NCI-H2196 (cell line): ENCODE results near the gene UNC93A.
"Not testable (repeated sequence)": the region's sequence is repeated elsewhere in the genome, so short reads cannot be mapped to it uniquely, and the experiment has no call there.

Experiments
- DNase-seq: peaks from one replicate; lab custom pipeline; 2025; ENCODE audit not compliant: unreplicated experiment; lab: John Stamatoyannopoulos, UW

Gene UNC93A

DNA sequence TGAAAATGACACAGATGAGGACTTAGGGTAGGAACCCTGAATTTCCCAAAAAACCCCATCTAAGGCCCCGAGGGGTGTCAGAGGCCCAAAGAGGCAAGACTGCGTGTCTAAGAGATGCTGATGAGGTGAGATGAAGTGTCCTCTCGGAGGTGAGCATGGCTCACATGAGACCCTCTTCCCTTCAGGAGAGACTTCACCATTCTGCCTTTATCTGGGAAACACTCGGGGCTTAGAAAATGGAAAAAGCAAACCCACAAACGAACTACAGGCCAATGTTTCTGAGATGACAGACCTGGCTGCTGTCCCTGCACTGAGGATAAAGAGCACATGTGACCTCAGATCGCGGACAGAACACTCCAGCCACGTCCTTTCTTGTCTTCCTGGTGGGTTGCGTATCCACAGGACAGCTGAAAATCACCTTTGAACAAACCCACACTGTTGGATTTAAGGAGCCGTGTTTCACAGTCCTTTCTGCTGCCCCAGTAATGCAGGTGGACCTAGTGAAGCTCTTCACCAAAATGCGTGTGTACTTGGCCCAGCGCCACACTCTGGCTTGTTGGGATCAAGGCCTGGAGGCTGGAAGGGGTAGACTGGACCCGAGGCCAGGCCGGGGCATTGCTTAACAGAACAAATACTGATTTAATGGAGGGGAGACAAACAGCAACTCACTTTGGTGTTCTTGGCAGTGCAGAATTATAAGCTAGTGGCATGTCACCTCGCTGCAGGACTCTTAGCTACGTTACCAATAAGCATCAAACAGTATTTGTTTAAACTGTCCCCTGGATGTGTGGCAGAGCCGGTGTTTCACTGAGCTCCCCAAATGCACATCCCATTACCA, 18.5 kb downstream of the UNC93A start:
- DNase-seq, result not testable (repeated sequence)

DNA sequence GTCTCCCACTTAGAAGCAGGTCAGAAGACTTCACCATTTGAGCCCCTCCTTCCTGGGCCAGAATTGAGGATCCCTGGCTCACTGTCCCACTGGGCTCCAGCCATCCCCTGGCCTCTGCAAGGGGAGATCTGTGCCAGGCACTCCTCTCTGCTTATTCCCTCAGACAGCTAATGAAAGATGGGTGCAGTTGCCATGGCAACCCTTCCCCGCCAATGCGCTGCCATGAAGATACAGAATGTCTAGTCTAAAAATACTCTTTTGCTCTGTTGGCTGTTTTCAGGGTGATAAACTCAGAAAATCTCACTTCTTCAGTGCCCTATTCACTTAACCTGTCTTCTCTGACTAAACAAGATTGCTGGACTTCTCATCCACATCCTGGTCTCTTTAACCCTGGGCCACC, 20.2 kb downstream of the UNC93A start:
- DNase-seq, result no peak

DNA sequence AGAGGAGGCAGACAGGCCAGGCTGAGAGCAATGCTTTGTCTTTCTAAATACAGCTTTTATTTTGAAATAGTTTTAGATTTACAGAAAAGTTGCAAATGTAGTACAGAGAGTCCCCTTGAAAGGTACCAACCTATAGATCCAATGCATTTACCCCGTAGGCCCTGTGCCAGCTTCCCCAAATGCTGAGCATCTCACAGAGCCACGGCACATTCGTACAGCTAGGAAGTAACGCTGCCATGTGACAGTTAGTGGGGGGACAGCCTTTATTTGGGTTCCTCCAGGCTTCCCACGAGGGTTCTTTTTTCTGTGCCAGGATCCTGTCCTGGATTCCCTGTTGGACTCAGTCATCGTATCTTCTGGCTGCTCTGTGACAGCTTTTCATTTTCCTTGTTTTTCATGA, 20.6 kb downstream of the UNC93A start:
- not testable (repeated sequence) for DNase-seq

DNA sequence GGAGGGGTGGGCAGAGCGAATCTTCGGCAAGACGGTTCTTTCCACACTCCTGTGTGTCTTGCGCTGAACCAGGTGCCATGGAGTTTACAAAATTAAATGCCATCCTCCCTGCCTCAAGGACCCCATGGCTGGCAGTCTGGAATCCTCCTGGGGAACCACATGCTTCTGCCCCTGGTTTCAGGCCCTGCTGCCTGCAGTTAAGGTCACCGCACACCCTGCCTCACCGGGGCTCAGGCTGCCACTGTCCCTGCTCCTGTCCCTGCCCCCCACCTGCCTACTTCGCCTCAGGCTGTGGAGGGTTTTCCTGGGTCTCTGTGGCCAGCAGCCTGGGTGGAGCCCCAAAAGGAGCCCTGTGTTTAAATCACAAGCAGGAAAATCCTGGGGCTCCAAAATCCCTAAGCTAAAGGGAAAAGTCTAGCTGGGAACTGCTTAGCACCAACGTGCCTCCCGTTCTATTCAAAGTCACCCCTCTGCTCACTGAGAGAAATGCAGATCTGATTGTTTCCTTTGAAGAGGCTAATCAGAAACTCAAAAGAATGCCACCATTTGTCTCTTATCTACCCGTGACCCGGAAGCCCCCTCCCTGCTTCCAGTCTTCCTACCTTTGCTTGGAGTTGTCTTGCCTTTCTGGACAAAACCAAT, 23.2 kb downstream of the UNC93A start:
- DNase-seq, result no peak

DNA sequence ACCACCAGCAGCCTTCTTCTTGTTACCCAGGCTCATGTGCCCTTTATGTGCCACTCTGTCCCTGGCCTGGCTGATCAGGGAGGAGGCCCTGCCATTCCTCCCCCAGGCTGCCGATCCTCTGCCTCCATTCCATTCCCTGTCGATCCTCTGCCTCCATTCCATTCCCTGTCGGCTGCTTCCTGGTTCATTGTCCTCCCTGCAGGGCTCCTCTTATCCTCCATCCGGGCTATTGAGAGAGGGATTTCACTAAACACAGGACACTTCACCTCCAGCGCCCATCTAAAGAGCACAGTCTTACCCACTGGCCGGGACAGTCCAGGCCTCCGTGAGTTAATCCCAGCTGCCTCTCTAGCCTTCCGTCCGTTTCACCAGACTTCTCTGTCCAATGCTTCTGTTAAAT, 26.1 kb downstream of the UNC93A start:
- no peak for DNase-seq

- DNase-seq, result not testable (repeated sequence)
Measured at GRCh38 chr6:167318354-167318753, 27.2 kb downstream of the UNC93A start.

DNA sequence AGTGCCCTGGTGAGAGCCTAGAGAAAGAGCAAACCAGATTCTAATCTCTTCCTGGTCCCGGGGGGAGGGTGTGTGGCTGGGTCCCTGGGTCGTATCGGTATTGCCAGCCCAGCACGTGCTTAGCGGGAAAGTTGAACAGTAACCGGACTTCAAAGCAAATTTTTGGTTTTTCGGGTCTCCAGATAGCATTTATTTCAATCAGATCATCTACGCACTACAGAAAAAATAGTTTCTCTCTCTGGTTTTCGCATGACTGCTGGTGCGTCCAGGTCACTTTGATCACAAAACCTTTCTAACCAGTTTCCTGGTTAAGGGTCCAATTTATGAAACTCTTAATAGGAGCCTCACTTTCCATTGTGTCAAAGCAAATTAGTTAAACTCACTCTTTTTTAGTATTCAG, 27.7 kb downstream of the UNC93A start:
- not testable (repeated sequence) for DNase-seq

GRCh38 chr6:167319856-167320753, 29.0 kb downstream of the UNC93A start:
- not testable (repeated sequence) for DNase-seq

- DNase-seq, result not testable (repeated sequence)
Measured at GRCh38 chr6:167320754-167321056, 29.6 kb downstream of the UNC93A start.

DNA sequence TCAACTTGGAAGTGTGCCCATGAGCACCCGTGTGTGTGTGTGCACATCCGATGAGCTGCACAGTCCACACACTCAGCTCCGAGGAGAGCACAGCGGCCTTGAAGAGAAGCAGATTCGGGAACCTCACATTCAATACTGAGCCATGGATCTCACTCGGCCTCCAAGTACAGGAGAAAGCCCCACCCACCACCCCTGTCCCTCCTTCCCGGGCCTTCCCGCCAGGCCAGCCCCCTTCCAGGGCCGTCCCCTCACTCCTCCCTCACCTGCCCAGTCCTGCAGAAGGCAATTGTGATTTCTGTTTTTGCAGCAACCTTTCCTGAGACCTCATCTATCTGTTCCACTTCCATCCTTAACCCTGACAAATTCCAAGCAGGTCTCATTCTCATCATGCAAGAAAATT, 30.1 kb downstream of the UNC93A start:
- DNase-seq, result not testable (repeated sequence)

DNA sequence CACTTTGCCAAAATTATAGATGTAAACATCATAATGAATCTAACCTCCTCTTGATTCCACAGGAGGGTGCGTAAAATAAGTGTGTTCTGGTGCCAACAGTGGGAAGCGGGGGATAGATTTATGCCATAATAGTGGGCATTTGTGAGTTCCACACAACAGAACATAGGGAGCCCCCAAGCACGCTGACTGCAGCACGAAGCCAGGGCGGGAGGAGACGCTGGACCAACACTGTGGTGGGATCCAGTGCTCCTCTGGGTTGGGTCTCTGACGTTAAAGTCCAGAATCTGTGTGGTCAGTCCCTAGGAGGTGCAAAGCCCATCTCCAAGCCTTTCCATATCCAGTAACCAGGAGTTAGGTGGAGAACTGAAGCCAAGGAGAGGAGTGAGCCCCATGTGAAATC, 32.0 kb downstream of the UNC93A start:
- no peak for DNase-seq

GRCh38 chr6:167324111-167324510, 33.0 kb downstream of the UNC93A start:
- DNase-seq, result no peak

- DNase-seq, result no peak
Measured at GRCh38 chr6:167325766-167326165, 34.7 kb downstream of the UNC93A start.

DNA sequence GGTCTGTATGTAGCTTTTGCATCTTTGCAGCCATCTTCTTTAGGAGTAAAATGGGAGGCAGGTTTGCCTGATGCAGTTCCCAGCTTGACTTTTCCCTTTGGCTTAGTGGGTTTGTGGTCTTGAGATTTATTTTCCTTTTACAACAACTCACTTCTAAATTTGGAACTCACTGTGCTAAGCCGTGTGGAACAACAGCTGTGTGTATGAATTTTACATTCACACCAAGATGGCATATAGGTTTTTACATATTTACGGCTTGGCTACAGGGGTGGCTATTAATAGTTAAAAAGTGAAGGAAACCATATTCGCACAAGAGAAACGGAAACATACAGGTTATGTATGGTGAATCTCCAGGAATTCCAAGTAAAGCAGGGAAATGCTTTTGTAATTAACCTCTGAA, 36.3 kb downstream of the UNC93A start:
- DNase-seq, result no peak

GRCh38 chr6:167328086-167328485, 37.0 kb downstream of the UNC93A start:
- no peak for DNase-seq

DNA sequence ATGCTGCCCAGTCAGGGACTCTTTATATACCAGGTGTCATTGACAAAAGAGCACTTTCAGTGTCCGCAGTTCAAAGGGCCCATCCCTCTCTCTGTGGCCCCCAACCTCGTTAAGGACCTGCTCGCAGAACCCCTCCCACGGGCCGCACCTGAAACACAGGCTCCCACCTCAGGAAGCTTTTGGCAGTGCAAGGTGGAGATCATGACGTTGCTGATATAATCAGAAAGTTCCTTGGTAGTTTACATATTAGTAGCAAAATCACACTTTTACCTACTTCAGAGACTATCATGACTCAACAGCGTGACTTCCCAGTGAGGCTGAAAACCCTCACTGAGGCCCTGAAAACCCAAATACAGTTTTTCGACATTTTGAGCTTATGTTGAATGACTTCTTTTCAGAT, 37.9 kb downstream of the UNC93A start:
- no peak for DNase-seq

DNA sequence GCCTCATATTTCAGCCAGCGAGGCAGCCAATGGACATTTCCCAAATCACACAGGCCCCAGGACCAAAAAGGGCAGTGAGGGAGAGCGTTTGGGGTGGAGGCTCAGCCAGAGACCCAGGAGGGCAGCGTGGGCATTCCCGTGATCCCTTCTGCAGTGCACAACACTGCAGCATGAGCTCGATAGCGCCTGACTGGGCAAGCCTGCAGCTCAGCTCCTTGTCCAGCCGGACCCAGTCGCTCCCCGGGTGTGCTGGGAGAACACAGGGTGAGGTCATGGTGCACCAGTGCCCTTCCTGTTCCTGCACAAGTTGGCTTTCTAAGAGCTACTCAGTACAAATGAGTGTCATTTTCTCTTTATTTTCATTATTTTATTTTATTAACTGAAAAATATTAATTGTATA, 39.6 kb downstream of the UNC93A start:
- no peak for DNase-seq

DNA sequence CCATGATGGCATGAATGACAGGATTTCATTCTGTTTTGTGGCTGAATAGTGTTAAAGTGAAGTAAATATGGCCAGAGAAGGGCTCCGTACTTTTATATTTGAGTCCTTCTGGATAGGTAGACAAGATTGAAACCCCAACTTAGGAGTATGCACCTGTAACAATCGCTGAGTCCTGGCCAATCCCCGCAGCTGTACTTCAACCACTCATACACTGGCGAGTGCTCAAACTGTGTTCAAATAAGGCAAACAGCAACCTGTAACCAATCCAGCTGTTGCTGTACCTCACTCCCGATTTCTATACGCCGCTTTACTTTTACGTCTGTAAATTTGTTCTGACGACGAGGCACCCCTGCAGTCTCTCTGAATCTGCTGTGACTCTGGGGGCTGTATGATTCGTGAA, 40.5 kb downstream of the UNC93A start:
- no peak for DNase-seq

GRCh38 chr6:167336844-167337630, 45.9 kb downstream of the UNC93A start:
- no peak for DNase-seq

GRCh38 chr6:167337675-167338449, 46.7 kb downstream of the UNC93A start:
- no peak for DNase-seq
